HepG2 (cell line): ENCODE measurements around the gene SALL2. TPM values are rescaled to one million over a fixed set of nuclear protein-coding genes. Genes with fewer than 3 reads are reported as not detected.
A peak's percentile ranks its signal among the peaks of the same experiment; 100 is the strongest.

Source experiments
- ESRRA ChIP-seq: sonication (generic); formaldehyde crosslinking; IDR thresholded peaks from 2 replicates; pipeline ENCODE4 v1.5.1; 2020; ENCODE audit warnings: mild to moderate bottlenecking, low read depth, missing genetic modification reagents
- FOXC1 ChIP-seq: sonication (generic); formaldehyde crosslinking; IDR thresholded peaks from 2 replicates; pipeline ENCODE4 v1.8.0; 2022; ENCODE audit warnings: mild to moderate bottlenecking, missing genetic modification reagents, borderline replicate concordance
- FUBP1 ChIP-seq: sonication (generic); formaldehyde crosslinking; IDR thresholded peaks from 2 replicates; pipeline ENCODE4 v1.5.1; 2020; ENCODE audit warnings: missing genetic modification reagents, mild to moderate bottlenecking, borderline replicate concordance
- HDAC1 ChIP-seq: sonication (generic); formaldehyde crosslinking; IDR thresholded peaks from 2 replicates; pipeline ENCODE4 v1.5.1; 2020; ENCODE audit warnings: mild to moderate bottlenecking, missing genetic modification reagents
- HNRNPH1 ChIP-seq: fragments of 200-400 bp; formaldehyde crosslinking; optimal IDR thresholded peaks from 2 replicates; pipeline ENCODE3; 2017; ENCODE audit warnings: mild to moderate bottlenecking, low read depth, low read length
- HNRNPK ChIP-seq: fragments of 200-400 bp; formaldehyde crosslinking; IDR thresholded peaks from 2 replicates; pipeline ENCODE4 v1.6.1; 2018; ENCODE audit warnings: low read length, low read depth, moderate library complexity, mild to moderate bottlenecking; ENCODE audit not compliant: poor library complexity, severe bottlenecking
- HOXA9 ChIP-seq: sonication (generic); formaldehyde crosslinking; IDR thresholded peaks from 2 replicates; pipeline ENCODE4 v1.8.1; 2022; ENCODE audit warnings: missing genetic modification reagents, mild to moderate bottlenecking, moderate library complexity, borderline replicate concordance
- KLF12 ChIP-seq: sonication (generic); formaldehyde crosslinking; IDR thresholded peaks from 2 replicates; pipeline ENCODE4 v1.4.0; 2020; ENCODE audit warnings: missing genetic modification reagents, borderline replicate concordance
- MYC ChIP-seq: sonication (generic); formaldehyde crosslinking; IDR thresholded peaks from 2 replicates; pipeline ENCODE4 v1.9.0; 2021; ENCODE audit warnings: missing genetic modification reagents, borderline replicate concordance
- REST ChIP-seq, 2 experiments: IDR thresholded peaks; 2 replicates each; pipeline ENCODE4 v1.6.1; 2011 to 2012; ENCODE audit warnings: low read length in 2 of 2, borderline replicate concordance in 1 of 2, low read depth in 1 of 2, mild to moderate bottlenecking in 1 of 2, moderate library complexity in 1 of 2
- SMAD3 ChIP-seq: sonication (generic); formaldehyde crosslinking; IDR thresholded peaks from 2 replicates; pipeline ENCODE4 v1.4.0; 2020; ENCODE audit warnings: missing genetic modification reagents
- SNAI1 ChIP-seq: sonication (generic); formaldehyde crosslinking; IDR thresholded peaks from 2 replicates; pipeline ENCODE4 v1.5.0; 2020; ENCODE audit warnings: mild to moderate bottlenecking, missing genetic modification reagents, borderline replicate concordance
- STAG1 ChIP-seq: sonication (generic); formaldehyde crosslinking; IDR thresholded peaks from 2 replicates; pipeline ENCODE4 v1.4.0; 2020; ENCODE audit warnings: missing genetic modification reagents
- TIGD3 ChIP-seq: sonication (generic); formaldehyde crosslinking; IDR thresholded peaks from 2 replicates; pipeline ENCODE4 v1.5.1; 2020; ENCODE audit warnings: mild to moderate bottlenecking, missing genetic modification reagents, borderline replicate concordance
- YEATS4 ChIP-seq: sonication (generic); formaldehyde crosslinking; IDR thresholded peaks from 2 replicates; pipeline ENCODE4 v1.4.0; 2020; ENCODE audit warnings: missing genetic modification reagents, borderline replicate concordance
- ZGPAT ChIP-seq: IDR thresholded peaks from 2 replicates; pipeline ENCODE4 v1.6.1; 2016; ENCODE audit warnings: mild to moderate bottlenecking
- ZMYM4 ChIP-seq: sonication (generic); formaldehyde crosslinking; IDR thresholded peaks from 2 replicates; pipeline ENCODE4 v1.8.1; 2023; ENCODE audit warnings: mild to moderate bottlenecking, missing genetic modification reagents
- ZNF460 ChIP-seq: sonication (generic); formaldehyde crosslinking; IDR thresholded peaks from 2 replicates; pipeline ENCODE4 v1.5.1; 2020; ENCODE audit warnings: missing genetic modification reagents, mild to moderate bottlenecking, borderline replicate concordance
- ZNF839 ChIP-seq: sonication (generic); formaldehyde crosslinking; IDR thresholded peaks from 2 replicates; pipeline ENCODE4 v1.4.0; 2020; ENCODE audit warnings: missing genetic modification reagents, mild to moderate bottlenecking, borderline replicate concordance
- polyA plus RNA-seq, 8 experiments: library from polyadenylated mRNA; depleted of rRNA in 3 of 8; stranded (reverse) in 7 of 8; unstranded in 1 of 8; fragments of >200 nt; fragmentation: Illumina TruSeq in 4 of 8; extraction: Trizol in 4 of 8; gene quantifications; 2 replicates each; pipeline versions ENCODE4 v1.2.1 to v1.2.3, GENCODE V29; 2011 to 2016; ENCODE audit warnings: low read depth in 4 of 8, missing spikeins in 1 of 8, mixed read lengths in 1 of 8; ENCODE audit not compliant: insufficient read depth in 1 of 8
- total RNA-seq, 5 experiments: library from RNA; depleted of rRNA; stranded (reverse); fragments of >200 nt; fragmentation: Illumina TruSeq; extraction: Trizol; gene quantifications; 2 replicates each; pipeline ENCODE4 v1.2.3, GENCODE V29; 2016; ENCODE audit warnings: low read depth in 1 of 5

Gene SALL2
- total and polyA plus RNA-seq, 2 of the 13 experiments (the other 11 are each of a cell fraction or from before 2014, with no cell fraction given): 4.9 to 5.8 TPM

- TF ChIP-seq ZMYM4 (CRISPR knock-in tag) (no peak), FOXC1 (CRISPR knock-in tag) (no peak), ZNF839 (no peak), YEATS4 (no peak), REST (IDR thresholded peaks at IDR 0.05; ENCODE audit: borderline replicate concordance in 1 of 2, low read depth in 1 of 2, low read length in 2 of 2) (no peak), KLF12 (CRISPR knock-in tag) (no peak), ZGPAT (CRISPR knock-in tag) (0 out of 2 replicates have a peak, but pooled peaks have one; percentile 15), SMAD3 (CRISPR knock-in tag) (0 out of 2 replicates have a peak, but pooled peaks have one; percentile 14), ZNF460 (CRISPR knock-in tag) (no peak), HDAC1 (CRISPR knock-in tag) (no peak), MYC (CRISPR knock-in tag) (no peak), TIGD3 (no peak), SNAI1 (no peak), HNRNPH1 (no peak), FUBP1 (CRISPR knock-in tag) (no peak), HOXA9 (no peak), STAG1 (CRISPR knock-in tag) (peak; percentile 89), ESRRA (CRISPR knock-in tag) (no peak), HNRNPK (no peak)
Measured at GRCh38 chr14:21498540-21499526, 27.3 kb downstream of the SALL2 start (continued).
